ENCODE measurements around the gene CCDC180.
A peak's percentile ranks its signal among the peaks of the same experiment; 100 is the strongest.

CCDC180 gene

GRCh38 chr9:97300586-97300985, 6.9 kb upstream of the CCDC180 start:
- no peaks in the 10 kb centered on the region for H3K27me3 ChIP-seq (ENCODE audit: insufficient read depth, insufficient read length)
- peaks cover 29% of the 10 kb centered on the region; the same call in 1 of the 2 replicates for H3K9me3 ChIP-seq (ENCODE audit: insufficient read depth, low read length)
- H3K36me3 ChIP-seq (ENCODE audit: insufficient read depth, insufficient read length, low read length), result no peaks in the 10 kb centered on the region
- H3K9ac ChIP-seq (ENCODE audit: insufficient read length, low read depth), result no peak overlapping the region
- DNase-seq (ENCODE audit: low read depth, low spot score), result no peak
- TF ChIP-seq YY1 (IDR thresholded peaks at IDR 0.05; ENCODE audit: insufficient read depth, insufficient read length) (no peak), ZNF274 (IDR thresholded peaks at IDR 0.05; ENCODE audit: low read depth, low read length) (no peak), SUZ12 (IDR thresholded peaks at IDR 0.05; ENCODE audit: extremely low read depth, insufficient read depth, insufficient read length) (no peak)
- H3K4me1 ChIP-seq (ENCODE audit: insufficient read depth, insufficient read length), result no peaks in the 10 kb centered on the region
- H3K4me3 ChIP-seq (ENCODE audit: insufficient read length, low read depth), result no peak overlapping the region

- Histone ChIP-seq H3K27me3 (ENCODE audit: insufficient read depth, insufficient read length) (no peaks in the 10 kb centered on the region), H3K9me3 (ENCODE audit: insufficient read depth, low read length) (peaks cover 29% of the 10 kb centered on the region; the same call in 1 of the 2 replicates), H3K9ac (ENCODE audit: insufficient read length, low read depth) (no peak overlapping the region), H3K36me3 (ENCODE audit: insufficient read depth, insufficient read length, low read length) (no peaks in the 10 kb centered on the region), H3K4me1 (ENCODE audit: insufficient read depth, insufficient read length) (no peaks in the 10 kb centered on the region), H3K4me3 (ENCODE audit: insufficient read length, low read depth) (no peak overlapping the region)
- TF ChIP-seq ZNF274 (IDR thresholded peaks at IDR 0.05; ENCODE audit: low read depth, low read length) (no peak), YY1 (IDR thresholded peaks at IDR 0.05; ENCODE audit: insufficient read depth, insufficient read length) (no peak), SUZ12 (IDR thresholded peaks at IDR 0.05; ENCODE audit: extremely low read depth, insufficient read depth, insufficient read length) (no peak)
- DNase-seq (ENCODE audit: low read depth, low spot score), result no peak
Measured at GRCh38 chr9:97301974-97302373, 5.5 kb upstream of the CCDC180 start.

GRCh38 chr9:97304586-97304985, 2.9 kb upstream of the CCDC180 start:
- peaks cover 12% of the 10 kb centered on the region for H3K4me1 ChIP-seq (ENCODE audit: insufficient read depth, insufficient read length)
- no peak for DNase-seq (ENCODE audit: low read depth, low spot score)
- TF ChIP-seq YY1 (IDR thresholded peaks at IDR 0.05; ENCODE audit: insufficient read depth, insufficient read length) (no peak), ZNF274 (IDR thresholded peaks at IDR 0.05; ENCODE audit: low read depth, low read length) (no peak), SUZ12 (IDR thresholded peaks at IDR 0.05; ENCODE audit: extremely low read depth, insufficient read depth, insufficient read length) (no peak)
- peaks cover 13% of the 10 kb centered on the region; the same call in 1 of the 2 replicates for H3K9me3 ChIP-seq (ENCODE audit: insufficient read depth, low read length)
- no peaks in the 10 kb centered on the region for H3K36me3 ChIP-seq (ENCODE audit: insufficient read depth, insufficient read length, low read length)
- no peaks in the 10 kb centered on the region for H3K27me3 ChIP-seq (ENCODE audit: insufficient read depth, insufficient read length)
- H3K4me3 ChIP-seq (ENCODE audit: insufficient read length, low read depth), result no peak overlapping the region
- H3K9ac ChIP-seq (ENCODE audit: insufficient read length, low read depth), result no peak overlapping the region

GRCh38 chr9:97305501-97306298, 1.8 kb upstream of the CCDC180 start:
- no peak for DNase-seq (ENCODE audit: low read depth, low spot score)
- H3K36me3 ChIP-seq (ENCODE audit: insufficient read depth, insufficient read length, low read length), result no peaks in the 10 kb centered on the region
- H3K4me1 ChIP-seq (ENCODE audit: insufficient read depth, insufficient read length), result peaks cover 14% of the 10 kb centered on the region
- H3K27me3 ChIP-seq (ENCODE audit: insufficient read depth, insufficient read length), result no peaks in the 10 kb centered on the region
- TF ChIP-seq SUZ12 (IDR thresholded peaks at IDR 0.05; ENCODE audit: extremely low read depth, insufficient read depth, insufficient read length), result no peak
- TF ChIP-seq ZNF274 (IDR thresholded peaks at IDR 0.05; ENCODE audit: low read depth, low read length), result no peak
- no peak for TF ChIP-seq YY1 (IDR thresholded peaks at IDR 0.05; ENCODE audit: insufficient read depth, insufficient read length)
- peaks cover 13% of the 10 kb centered on the region; the same call in 1 of the 2 replicates for H3K9me3 ChIP-seq (ENCODE audit: insufficient read depth, low read length)
- no peak overlapping the region for H3K4me3 ChIP-seq (ENCODE audit: insufficient read length, low read depth)
- no peak overlapping the region for H3K9ac ChIP-seq (ENCODE audit: insufficient read length, low read depth)

GRCh38 chr9:97307091-97307490, 368 bp upstream of the CCDC180 start:
- TF ChIP-seq YY1 (IDR thresholded peaks at IDR 0.05; ENCODE audit: insufficient read depth, insufficient read length), result no peak
- TF ChIP-seq SUZ12 (IDR thresholded peaks at IDR 0.05; ENCODE audit: extremely low read depth, insufficient read depth, insufficient read length), result no peak
- no peak for TF ChIP-seq ZNF274 (IDR thresholded peaks at IDR 0.05; ENCODE audit: low read depth, low read length)
- Histone ChIP-seq H3K36me3 (ENCODE audit: insufficient read depth, insufficient read length, low read length) (no peaks in the 10 kb centered on the region), H3K4me1 (ENCODE audit: insufficient read depth, insufficient read length) (peaks cover 17% of the 10 kb centered on the region), H3K9me3 (ENCODE audit: insufficient read depth, low read length) (peaks cover 3% of the 10 kb centered on the region; the same call in 1 of the 2 replicates), H3K27me3 (ENCODE audit: insufficient read depth, insufficient read length) (no peaks in the 10 kb centered on the region), H3K9ac (ENCODE audit: insufficient read length, low read depth) (no peak overlapping the region), H3K4me3 (ENCODE audit: insufficient read length, low read depth) (no peak overlapping the region)
- peak; percentile 84 for DNase-seq (ENCODE audit: low read depth, low spot score)

GRCh38 chr9:97309260-97309659, 1.8 kb downstream of the CCDC180 start:
- peaks cover 17% of the 10 kb centered on the region for H3K4me1 ChIP-seq (ENCODE audit: insufficient read depth, insufficient read length)
- DNase-seq (ENCODE audit: low read depth, low spot score), result no peak
- no peak overlapping the region for H3K9ac ChIP-seq (ENCODE audit: insufficient read length, low read depth)
- H3K36me3 ChIP-seq (ENCODE audit: insufficient read depth, insufficient read length, low read length), result peaks cover 4% of the 10 kb centered on the region
- no peaks in the 10 kb centered on the region for H3K27me3 ChIP-seq (ENCODE audit: insufficient read depth, insufficient read length)
- no peak overlapping the region for H3K4me3 ChIP-seq (ENCODE audit: insufficient read length, low read depth)
- no peaks in the 10 kb centered on the region for H3K9me3 ChIP-seq (ENCODE audit: insufficient read depth, low read length)
- no peak for TF ChIP-seq ZNF274 (IDR thresholded peaks at IDR 0.05; ENCODE audit: low read depth, low read length)
- TF ChIP-seq SUZ12 (IDR thresholded peaks at IDR 0.05; ENCODE audit: extremely low read depth, insufficient read depth, insufficient read length), result no peak
- TF ChIP-seq YY1 (IDR thresholded peaks at IDR 0.05; ENCODE audit: insufficient read depth, insufficient read length), result no peak

- TF ChIP-seq SUZ12 (IDR thresholded peaks at IDR 0.05; ENCODE audit: extremely low read depth, insufficient read depth, insufficient read length), result no peak
- TF ChIP-seq ZNF274 (IDR thresholded peaks at IDR 0.05; ENCODE audit: low read depth, low read length), result no peak
- TF ChIP-seq YY1 (IDR thresholded peaks at IDR 0.05; ENCODE audit: insufficient read depth, insufficient read length), result no peak
- Histone ChIP-seq H3K36me3 (ENCODE audit: insufficient read depth, insufficient read length, low read length) (peaks cover 4% of the 10 kb centered on the region), H3K9me3 (ENCODE audit: insufficient read depth, low read length) (no peaks in the 10 kb centered on the region), H3K4me1 (ENCODE audit: insufficient read depth, insufficient read length) (peaks cover 17% of the 10 kb centered on the region), H3K9ac (ENCODE audit: insufficient read length, low read depth) (no peak overlapping the region), H3K27me3 (ENCODE audit: insufficient read depth, insufficient read length) (no peaks in the 10 kb centered on the region), H3K4me3 (ENCODE audit: insufficient read length, low read depth) (no peak overlapping the region)
- no peak for DNase-seq (ENCODE audit: low read depth, low spot score)
Measured at GRCh38 chr9:97310023-97310422, 2.6 kb downstream of the CCDC180 start.

Measured in NT2/D1 (cell line).